GM19372 (cell line): ENCODE measurements around the gene KPNA4.
"Not testable (repeated sequence)": the region's sequence is repeated elsewhere in the genome, so short reads cannot be mapped to it uniquely, and the experiment has no call there.

Experiments
- ATAC-seq: cut with Tn5 transposase; IDR thresholded peaks from one replicate; pipeline ENCODE4 v1.9.1; 2021; ENCODE audit warnings: mild to moderate bottlenecking, low read depth, moderate library complexity; ENCODE audit not compliant: unreplicated experiment

The KPNA4 gene

DNA sequence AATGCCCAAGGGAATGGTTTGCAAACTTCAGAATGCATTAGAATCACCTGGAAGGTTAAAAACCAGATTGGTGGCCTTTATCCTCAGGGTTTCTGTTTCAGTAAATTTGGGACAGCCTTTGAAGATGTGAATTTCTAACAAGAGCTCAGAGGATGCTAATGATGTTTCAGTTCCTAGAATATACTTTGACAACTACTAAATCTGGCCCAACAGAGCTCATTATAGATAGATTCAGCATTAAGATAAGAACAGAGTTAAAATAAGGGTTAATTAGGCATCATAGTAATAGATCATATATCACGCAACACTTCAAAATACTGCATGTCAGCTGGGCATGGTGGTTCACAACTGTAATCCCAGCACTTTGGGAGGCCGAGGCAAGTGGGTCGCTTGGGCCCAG is 9.3 kb upstream of the KPNA4 start:
- ATAC-seq, result no peak

DNA sequence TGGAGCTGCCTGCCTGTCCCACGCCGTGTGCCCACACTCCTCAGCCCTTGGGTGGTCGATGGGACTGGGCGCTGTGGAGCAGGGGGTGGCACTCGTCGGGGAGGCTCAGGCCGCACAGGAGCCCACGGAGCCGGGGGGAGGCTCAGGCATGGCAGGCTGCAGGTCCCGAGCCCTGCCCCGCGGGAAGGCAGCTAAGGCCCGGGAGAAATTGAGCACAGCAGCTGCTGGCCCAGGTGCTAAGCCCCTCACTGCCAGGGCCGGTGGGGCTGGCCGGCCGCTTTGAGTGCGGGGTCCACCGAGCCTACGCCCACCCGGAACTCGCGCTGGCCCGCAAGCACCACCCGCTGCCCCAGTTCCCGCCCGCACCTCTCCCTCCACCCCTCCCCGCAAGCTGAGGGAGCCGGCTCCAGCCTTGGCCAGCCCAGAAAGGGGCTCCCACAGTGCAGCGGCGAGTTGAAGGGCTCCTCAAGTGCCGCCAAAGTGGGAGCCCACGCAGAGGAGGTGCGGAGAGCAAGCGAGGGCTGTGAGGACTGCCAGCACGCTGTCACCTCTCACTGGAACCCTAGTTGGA is 8.7 kb upstream of the KPNA4 start:
- not testable (repeated sequence) for ATAC-seq

DNA sequence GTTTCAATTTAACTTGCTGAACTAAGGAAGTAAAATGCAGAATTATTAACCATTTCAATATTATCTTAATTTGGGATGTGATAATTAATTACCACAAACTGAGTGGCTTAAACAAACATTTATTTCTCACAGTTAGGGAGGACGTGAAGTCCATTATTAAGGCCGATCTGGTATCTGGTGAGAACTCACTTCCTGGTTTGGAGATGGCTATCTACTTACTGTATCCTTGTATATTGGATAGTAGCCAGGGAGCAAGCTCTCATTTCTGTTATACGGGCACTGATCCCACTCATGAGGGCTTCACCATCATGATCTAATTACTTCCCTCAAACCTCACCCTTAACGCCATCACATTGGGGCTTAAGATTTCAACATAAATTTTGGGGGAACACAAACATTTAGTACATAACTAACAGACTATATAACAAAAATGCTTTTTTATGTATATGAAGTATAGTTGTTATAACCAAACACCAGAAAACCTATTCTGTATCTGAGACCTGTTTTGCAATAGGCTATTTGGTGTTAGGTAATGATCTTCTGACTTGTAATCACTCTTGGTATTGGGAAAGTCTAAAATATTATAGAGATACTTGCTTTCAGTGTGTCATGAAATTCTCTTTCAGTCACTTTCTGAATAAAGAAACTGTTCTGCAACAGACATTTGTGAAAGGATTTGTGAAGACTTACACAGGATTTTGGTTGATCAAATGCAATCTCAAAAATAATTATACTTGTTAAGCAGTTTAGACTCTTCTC is 4.7 kb upstream of the KPNA4 start:
- ATAC-seq, result no peak

DNA sequence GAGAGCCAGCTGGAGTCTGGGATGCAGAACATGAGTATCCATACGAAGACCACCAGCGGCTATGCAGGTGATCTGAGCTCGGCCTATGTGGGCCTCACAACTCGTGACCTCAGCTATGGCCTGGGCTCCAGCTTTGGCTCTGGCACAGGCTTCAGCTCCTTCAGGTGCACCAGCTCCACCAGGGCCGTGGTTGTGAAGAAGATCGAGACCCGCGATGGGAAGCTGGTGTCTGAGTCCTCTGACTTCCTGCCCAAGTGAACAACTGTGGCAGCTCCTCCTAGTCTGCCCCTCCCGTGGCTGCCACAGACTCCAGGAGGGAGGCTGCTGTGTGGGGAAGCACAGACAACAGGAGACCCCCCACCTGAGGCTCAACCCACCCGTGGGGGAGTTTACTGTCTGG is 3.6 kb upstream of the KPNA4 start:
- ATAC-seq, result no peak

DNA sequence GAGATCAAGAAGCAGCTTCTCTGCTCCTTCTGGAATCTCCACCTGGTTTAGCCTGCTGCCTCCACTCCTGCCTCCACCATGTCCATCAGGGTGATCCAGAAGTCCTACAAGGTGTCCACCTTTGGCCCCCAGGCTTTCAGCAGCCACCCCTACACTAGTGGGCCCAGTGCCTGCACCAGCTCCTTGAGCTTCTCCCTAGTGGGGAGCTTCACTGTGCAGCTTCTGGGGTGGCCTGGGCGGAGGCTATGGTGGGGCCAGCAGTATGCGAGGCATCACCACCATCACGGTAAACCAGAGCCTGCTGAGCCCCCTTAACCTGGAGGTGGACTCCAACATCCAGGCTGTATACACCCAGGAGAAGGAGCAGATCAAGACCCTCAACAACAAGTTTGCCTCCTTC is 2.4 kb upstream of the KPNA4 start:
- no peak for ATAC-seq

DNA sequence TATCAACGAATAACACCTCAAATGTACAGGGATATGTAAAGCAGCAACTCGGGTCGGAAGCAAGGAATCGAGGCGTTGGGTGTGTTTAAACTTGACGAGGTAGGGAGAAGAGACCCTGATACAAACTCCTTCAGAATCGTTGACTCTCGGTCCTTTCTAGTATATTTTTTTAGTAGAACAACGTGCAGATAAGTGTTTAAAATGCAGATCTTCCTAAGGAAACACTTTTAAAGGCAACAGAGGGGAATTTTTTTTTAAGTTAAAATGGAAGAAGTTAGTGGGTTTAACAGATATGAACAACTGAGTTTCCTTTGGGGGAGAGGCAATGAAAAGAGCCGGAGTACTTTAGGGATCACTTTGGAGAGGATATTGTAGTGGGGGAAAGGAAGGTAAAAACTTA is 1.1 kb upstream of the KPNA4 start:
- no peak for ATAC-seq

DNA sequence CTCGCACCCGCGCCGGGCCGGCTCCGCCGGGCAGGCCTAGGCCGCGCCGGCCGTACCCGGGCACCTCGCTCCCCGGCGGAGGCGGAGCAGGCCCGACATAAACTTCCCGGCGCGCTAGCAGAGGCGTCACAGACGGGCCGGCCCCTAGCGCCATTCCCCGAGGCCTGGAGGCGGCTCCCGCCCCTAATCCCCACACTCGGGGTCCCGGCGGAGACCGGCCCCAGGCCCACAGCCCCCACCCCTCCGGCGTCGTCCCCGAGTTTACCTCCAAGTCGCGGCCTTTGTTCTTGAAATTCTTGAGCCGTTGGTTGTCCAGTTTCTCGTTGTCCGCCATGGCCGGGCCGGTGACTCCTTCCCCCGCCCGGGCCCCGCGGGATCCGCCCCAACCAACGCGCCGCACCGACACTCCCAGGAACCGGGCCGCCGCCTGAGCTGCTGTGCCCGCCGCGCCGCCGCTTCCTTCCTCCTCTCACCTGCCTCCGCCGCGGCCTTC is 376 bp downstream of the KPNA4 start:
- peak; percentile 40 for ATAC-seq

DNA sequence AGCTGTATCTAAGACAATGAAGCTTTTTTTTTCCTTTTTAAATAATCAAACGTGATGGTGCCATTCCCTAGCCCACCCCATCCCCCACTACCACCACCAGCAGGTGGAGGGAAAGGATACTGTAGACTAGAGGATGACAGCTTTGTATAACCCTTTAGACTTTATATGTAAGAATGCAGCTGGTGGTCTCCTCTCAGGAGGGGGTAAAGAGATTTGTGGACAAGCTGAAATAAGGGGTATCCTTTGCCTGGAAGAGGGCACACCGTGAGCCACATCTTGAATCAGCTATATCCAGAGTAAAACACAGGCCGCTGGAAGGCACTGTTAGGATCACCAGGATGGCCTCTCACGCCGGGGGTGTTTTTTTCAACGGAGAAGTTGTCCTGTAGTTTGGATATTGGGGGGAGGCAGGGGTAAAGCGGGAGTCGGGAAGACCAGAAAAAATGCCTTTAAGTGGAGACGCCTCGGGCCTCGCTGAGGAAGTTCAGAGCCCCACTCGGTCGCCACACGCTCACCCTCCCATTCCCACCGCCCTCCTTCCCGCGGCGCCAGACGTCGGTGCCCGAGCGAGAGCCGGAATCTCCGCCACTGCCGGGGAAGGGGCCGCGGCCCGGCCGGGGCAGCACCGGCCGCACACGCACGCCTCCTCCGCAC is 986 bp downstream of the KPNA4 start:
- ATAC-seq, result no peak

DNA sequence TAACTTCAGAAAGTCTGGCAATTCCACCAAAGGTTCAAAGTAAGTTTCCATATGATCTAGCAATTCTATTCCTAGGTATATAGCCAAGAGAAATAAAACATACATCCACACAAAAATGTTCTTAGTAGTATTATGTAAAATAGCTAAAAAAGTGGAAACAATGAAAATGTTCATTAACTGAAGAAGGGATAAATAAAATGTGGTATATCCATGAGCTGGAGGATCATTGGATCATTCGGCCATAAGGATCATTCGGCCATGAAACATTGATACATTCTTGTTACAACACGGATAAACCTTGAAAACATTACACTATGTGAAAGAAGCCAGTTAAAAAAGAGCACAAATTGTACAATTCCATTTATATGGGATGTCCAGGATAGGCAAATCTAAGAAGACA is 2.4 kb downstream of the KPNA4 start:
- no peak for ATAC-seq

DNA sequence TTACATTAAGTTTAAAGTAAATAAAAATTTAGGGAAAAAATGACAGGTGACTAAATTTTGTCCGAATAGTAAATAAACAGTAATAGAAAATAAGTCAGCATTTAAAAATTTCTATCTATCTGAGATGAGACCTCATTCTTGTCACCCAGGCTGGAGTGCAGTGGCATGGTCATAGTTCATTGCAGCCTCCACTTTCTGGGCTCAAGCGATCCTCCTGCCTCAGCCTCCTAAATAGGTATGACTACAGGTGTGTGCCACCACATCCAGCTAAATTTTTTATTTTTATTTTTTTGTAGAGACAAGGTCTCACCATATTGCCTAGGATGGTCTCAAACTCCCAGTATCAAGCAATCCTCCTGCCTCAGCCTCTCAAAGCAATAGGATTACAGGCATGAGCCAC is 7.8 kb downstream of the KPNA4 start:
- no peak for ATAC-seq

DNA sequence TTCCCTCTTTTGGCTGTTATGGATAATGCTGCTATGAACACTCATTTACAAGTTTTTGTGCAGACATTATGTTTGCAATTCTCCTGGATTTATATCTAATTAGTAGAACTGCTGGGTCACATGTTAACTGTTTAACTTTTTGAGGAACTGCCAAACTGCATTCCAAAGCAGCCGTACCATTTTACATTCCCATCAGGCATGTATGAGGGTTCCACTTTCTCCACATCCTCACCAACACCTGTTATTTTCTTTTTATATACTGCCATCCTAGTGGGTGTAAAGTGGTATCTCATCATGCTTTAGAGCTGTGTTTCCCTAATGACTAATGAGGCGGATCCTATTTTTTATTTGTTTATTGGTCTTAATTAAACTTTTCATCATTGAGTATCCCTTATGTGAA is 9.2 kb downstream of the KPNA4 start:
- ATAC-seq, result no peak

DNA sequence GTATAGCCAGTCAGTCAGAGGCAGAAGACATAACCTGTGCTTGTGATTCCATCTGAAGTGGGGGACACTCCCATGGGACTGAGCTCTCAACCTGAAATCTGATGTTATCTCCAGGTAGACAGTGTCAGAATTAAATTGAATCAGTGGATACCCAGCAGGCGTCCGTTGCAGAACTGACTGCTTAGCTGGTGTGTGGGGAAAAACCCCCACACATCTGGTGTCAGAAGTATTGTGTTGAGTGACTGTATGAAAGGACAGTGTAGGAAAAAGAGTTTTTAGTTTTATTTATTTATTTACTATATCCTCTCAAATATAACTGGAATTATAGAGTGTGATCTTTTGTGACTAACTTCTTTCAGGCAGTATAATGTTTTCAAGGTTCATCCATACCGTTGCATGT is 10.4 kb downstream of the KPNA4 start:
- ATAC-seq, result no peak

DNA sequence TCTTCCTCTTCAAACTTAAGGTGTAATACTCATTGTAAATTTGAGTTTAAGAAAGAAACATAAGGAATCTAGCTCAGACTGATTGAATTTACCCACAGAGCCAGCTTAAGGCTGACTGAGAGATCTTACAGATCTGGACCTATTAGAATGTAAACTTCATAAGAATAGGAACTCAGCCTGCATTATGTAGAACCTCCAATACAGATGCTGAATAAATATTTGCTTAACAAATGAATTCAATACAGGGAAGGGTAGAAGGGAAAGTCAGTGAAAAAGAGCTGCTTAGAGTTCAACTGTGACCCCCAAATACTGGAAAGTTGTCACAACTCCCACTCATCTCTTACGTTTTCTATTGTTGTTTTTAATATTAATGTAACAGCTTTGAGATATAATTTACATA is 11.5 kb downstream of the KPNA4 start:
- no peak for ATAC-seq

DNA sequence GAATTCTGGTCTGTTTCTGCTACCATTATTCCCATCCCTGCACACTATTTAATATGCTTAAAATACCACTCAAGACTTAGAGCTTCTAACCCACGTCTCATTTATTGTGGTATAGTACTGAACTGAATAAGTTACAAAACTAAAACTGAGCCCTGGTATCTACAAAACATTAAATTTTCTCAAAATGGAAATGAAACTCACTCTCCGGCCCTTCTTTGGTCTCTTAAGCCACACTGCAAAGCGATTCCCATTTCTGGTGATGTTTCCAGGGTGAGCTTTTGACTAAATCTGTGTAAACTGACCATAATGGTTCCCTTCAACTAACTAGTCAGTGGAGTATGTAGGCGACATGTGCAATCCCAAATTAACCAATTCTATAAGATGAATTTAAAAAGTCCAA is 18.6 kb downstream of the KPNA4 start:
- no peak for ATAC-seq

DNA sequence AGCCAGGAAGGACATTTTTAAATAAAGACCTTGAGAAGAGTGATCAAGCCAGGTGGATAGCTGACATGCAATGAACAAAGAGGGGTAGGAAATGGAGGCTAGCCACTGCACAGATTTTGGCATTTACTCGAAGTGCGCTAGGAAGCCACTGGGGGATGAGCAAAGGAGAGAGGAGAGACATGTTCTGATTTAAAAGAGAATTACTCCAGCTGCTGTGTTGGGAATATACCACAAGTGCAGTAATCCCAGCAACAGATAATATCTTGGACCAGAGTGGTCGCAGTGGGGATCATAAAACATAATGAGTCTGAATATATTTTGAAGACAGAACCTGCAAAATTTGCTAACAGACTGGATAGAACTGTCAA is 19.9 kb downstream of the KPNA4 start:
- ATAC-seq, result no peak

DNA sequence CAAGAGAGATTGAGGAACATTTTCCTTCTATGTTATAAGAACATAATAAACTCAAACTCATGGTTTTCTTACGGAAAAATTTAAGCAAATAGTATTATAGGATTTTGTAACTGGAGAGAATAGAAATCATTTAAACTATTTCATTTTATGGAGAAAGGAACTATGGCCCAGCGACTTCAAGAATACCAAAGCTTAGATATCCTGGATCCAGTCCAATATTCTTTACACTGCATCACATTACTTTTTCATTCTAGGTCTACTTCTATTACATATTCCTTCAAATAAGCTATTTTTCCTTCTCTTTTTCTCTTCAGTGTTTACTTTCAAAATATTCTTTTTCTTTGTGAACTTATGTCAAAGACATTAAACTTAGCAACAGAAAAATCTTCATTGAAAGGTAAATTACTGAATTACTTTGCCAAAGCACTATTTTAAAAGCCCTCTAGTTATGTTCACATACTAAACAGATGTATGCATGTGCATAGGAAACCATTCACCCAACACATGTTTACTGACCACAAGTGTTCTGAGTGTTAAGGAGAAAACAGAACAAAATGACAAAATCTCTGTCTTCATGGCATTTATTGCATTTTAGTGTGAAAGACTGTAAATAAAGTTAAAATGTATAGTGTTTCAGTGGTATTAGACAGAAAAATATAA is 20.4 kb downstream of the KPNA4 start:
- no peak for ATAC-seq

DNA sequence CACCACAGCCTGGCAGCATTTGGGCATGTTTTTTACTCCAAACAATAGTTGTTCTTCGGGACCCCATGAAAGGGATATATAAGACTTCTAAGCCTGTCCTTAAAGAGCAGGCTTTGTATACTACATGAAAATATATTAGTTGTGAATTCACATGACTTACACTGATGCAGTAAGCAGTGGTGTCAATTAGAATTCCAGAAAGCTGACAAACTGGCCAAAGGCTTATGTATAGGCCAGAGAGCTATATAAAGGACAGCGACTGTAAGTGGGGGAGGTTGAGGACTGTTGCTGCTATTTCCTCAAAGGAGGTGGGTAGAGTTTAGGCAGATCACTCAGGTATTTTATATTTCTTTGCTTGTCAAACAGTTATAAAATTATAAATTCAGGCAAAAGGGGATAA is 24.8 kb downstream of the KPNA4 start:
- no peak for ATAC-seq

DNA sequence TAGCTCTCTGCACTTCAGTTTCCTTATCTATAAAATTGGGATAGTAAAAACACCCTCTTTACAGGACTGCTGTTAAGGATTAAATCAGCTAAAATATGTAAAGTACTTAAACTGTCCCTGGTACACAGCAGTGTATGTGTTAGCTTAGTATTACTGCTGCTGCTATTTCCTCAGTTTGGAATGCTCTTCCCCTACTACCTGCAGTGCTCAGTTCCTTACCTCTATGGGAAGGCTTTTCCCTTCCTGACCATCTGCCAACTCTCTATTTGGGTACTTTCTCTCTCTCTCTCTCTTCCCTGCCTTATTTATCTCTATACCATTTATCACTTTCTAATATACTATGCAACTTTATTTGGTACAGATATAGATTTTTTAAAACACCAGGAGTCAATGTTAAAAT is 26.5 kb downstream of the KPNA4 start:
- ATAC-seq, result no peak

DNA sequence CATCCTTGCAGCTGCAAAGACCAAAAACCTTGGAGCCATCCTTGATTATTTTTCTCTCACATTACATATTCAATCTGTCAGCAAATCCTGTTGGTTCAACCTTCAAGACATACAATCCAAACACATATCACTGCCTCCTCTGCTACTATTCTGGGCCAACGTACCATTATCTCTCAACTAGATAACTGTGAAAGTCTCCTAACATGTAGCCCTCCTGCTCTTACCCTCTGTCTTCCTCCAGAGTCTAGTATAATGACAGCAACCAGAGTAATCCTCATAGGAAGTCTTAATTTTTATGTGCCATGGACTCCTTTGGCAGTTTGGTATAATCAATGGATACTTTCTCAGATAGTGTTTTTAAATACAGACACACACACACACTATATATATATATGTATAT is 27.6 kb downstream of the KPNA4 start:
- no peak for ATAC-seq

DNA sequence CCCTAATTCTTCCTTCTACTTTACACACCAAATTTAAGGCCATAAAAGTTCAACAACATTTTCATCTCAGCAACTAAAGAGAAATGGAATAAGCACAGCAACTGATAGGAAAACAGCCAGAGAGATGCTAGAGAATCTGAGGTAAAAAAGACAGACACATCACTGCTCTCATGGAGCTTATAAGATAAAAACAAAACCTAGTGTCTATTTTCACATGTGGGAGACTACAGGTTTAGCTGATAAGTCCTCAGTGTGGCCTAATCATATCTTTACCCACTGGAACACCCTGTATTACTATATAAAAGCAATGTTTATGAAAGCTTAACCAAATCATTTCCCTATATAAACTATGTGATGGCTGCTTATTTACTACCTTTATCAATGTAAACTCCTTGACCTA is 33.0 kb downstream of the KPNA4 start:
- ATAC-seq, result no peak

DNA sequence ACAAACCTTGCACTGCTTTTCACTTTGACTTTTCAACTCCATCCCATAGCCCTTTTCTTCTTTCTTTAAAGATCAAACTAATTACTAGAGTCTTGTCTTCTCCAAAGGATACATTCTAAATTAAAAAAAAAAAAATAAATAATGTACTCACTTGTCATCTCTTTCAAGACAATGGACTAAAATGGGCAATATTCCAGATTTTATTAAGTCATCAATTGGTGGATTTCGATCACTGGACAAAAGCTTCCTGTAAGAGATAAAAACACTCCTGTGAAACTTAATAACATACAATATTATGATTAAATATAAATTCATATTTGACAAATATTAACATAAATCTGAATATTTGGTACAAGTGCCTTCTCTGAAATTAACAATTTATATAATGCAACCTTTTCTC is 34.1 kb downstream of the KPNA4 start:
- no peak for ATAC-seq
